HepG2 (cell line): Measurements from ENCODE around the gene GGA2. TPM values are rescaled to one million over a fixed set of nuclear protein-coding genes. Genes with fewer than 3 reads are reported as not detected.

Experiments
- ERF ChIP-seq: IDR thresholded peaks from 2 replicates; pipeline ENCODE4 v1.6.1; 2018; ENCODE audit warnings: missing biosample characterization, missing genetic modification reagents
- HNF1A ChIP-seq, 2 experiments: sonication (generic) in 1 of 2; formaldehyde crosslinking in 1 of 2; IDR thresholded peaks; 2 replicates each; pipeline versions ENCODE4 v1.4.0 to v1.6.1; 2016 to 2020; ENCODE audit warnings: borderline replicate concordance in 1 of 2, low read depth in 1 of 2, mild to moderate bottlenecking in 1 of 2, missing genetic modification reagents in 1 of 2
- KAT8 ChIP-seq: IDR thresholded peaks from 2 replicates; pipeline ENCODE4 v1.6.1; 2016; ENCODE audit warnings: missing genetic modification reagents, missing compliant biosample characterization
- MED13 ChIP-seq: sonication (generic); formaldehyde crosslinking; IDR thresholded peaks from 2 replicates; pipeline ENCODE4 v1.5.0; 2020; ENCODE audit warnings: missing genetic modification reagents
- NCOA2 ChIP-seq: sonication (generic); formaldehyde crosslinking; IDR thresholded peaks from 2 replicates; pipeline ENCODE4 v1.8.0; 2022; ENCODE audit warnings: inconsistent platforms
- NFKBIZ ChIP-seq: IDR thresholded peaks from 2 replicates; pipeline ENCODE4 v1.6.1; 2018; ENCODE audit warnings: missing genetic modification reagents, missing compliant biosample characterization
- NFYB ChIP-seq: sonication (generic); formaldehyde crosslinking; IDR thresholded peaks from 2 replicates; pipeline ENCODE4 v1.4.0; 2020; ENCODE audit warnings: missing genetic modification reagents
- PBX2 ChIP-seq: IDR thresholded peaks from 2 replicates; pipeline ENCODE4 v1.6.1; 2016; ENCODE audit warnings: control low read depth
- REXO4 ChIP-seq: sonication (generic); formaldehyde crosslinking; IDR thresholded peaks from 2 replicates; pipeline ENCODE4 v1.8.0; 2022; ENCODE audit warnings: missing genetic modification reagents, mild to moderate bottlenecking, borderline replicate concordance
- SMC3 ChIP-seq: IDR thresholded peaks from 2 replicates; pipeline ENCODE4 v1.6.1; 2011; ENCODE audit warnings: low read length, improper control_type of control experiment
- SOX13 ChIP-seq, 3 experiments: fragments of 450-650 bp in 1 of 3; sonication (generic) in 1 of 3; formaldehyde crosslinking in 1 of 3; IDR thresholded peaks in 2 of 3; conservative IDR thresholded peaks in 1 of 3; 2 replicates each; pipeline versions ENCODE4 v1.5.0 to v1.6.1; 2016 to 2020; ENCODE audit warnings: antibody characterized with exemption in 1 of 3, mild to moderate bottlenecking in 1 of 3, missing compliant biosample characterization in 1 of 3, missing genetic modification reagents in 1 of 3, moderate library complexity in 1 of 3
- TARDBP ChIP-seq: sonication (generic); formaldehyde crosslinking; IDR thresholded peaks from 2 replicates; pipeline ENCODE4 v1.8.0; 2022; ENCODE audit warnings: mild to moderate bottlenecking, missing genetic modification reagents
- ZFP36L1 ChIP-seq: sonication (generic); formaldehyde crosslinking; IDR thresholded peaks from 2 replicates; pipeline ENCODE4 v1.8.0; 2022; ENCODE audit warnings: mild to moderate bottlenecking, missing genetic modification reagents, moderate library complexity
- ZNF180 ChIP-seq: sonication (generic); formaldehyde crosslinking; IDR thresholded peaks from 2 replicates; pipeline ENCODE4 v1.4.0; 2020; ENCODE audit warnings: low read depth, missing genetic modification reagents, borderline replicate concordance
- ZNF337 ChIP-seq: sonication (generic); formaldehyde crosslinking; IDR thresholded peaks from 2 replicates; pipeline ENCODE4 v1.5.1; 2020; ENCODE audit warnings: missing genetic modification reagents, low read depth, mild to moderate bottlenecking, borderline replicate concordance
- ZNF598 ChIP-seq: sonication (generic); formaldehyde crosslinking; IDR thresholded peaks from 2 replicates; pipeline ENCODE4 v1.5.1; 2020; ENCODE audit warnings: mild to moderate bottlenecking, missing genetic modification reagents, borderline replicate concordance
- ZNF687 ChIP-seq: sonication (generic); formaldehyde crosslinking; IDR thresholded peaks from 2 replicates; pipeline ENCODE4 v1.5.1; 2020; ENCODE audit warnings: mild to moderate bottlenecking, missing genetic modification reagents, moderate library complexity
- ZNF772 ChIP-seq: sonication (generic); formaldehyde crosslinking; IDR thresholded peaks from 2 replicates; pipeline ENCODE4 v1.5.0; 2020; ENCODE audit warnings: mild to moderate bottlenecking, missing genetic modification reagents
- ZNF773 ChIP-seq: sonication (generic); formaldehyde crosslinking; IDR thresholded peaks from 2 replicates; pipeline ENCODE4 v1.4.0; 2020; ENCODE audit warnings: missing genetic modification reagents, borderline replicate concordance
- ZNF782 ChIP-seq: sonication (generic); formaldehyde crosslinking; IDR thresholded peaks from 2 replicates; pipeline ENCODE4 v1.4.0; 2020; ENCODE audit warnings: missing genetic modification reagents, mild to moderate bottlenecking, borderline replicate concordance
- polyA plus RNA-seq, 8 experiments: library from polyadenylated mRNA; depleted of rRNA in 3 of 8; stranded (reverse) in 7 of 8; unstranded in 1 of 8; fragments of >200 nt; fragmentation: Illumina TruSeq in 4 of 8; extraction: Trizol in 4 of 8; gene quantifications; 2 replicates each; pipeline versions ENCODE4 v1.2.1 to v1.2.3, GENCODE V29; 2011 to 2016; ENCODE audit warnings: low read depth in 4 of 8, missing spikeins in 1 of 8, mixed read lengths in 1 of 8; ENCODE audit not compliant: insufficient read depth in 1 of 8
- total RNA-seq, 5 experiments: library from RNA; depleted of rRNA; stranded (reverse); fragments of >200 nt; fragmentation: Illumina TruSeq; extraction: Trizol; gene quantifications; 2 replicates each; pipeline ENCODE4 v1.2.3, GENCODE V29; 2016; ENCODE audit warnings: low read depth in 1 of 5

Gene GGA2
- total and polyA plus RNA-seq, 2 of the 13 experiments (the other 11 are each of a cell fraction or from before 2014, with no cell fraction given): 51.5 to 69.8 TPM

GRCh38 chr16:23527961-23528643, 17.8 kb upstream of the GGA2 start (continued):
- TF ChIP-seq PBX2 (CRISPR knock-in tag) (no peak), ZNF773 (CRISPR knock-in tag) (no peak), MED13 (CRISPR knock-in tag) (no peak), ZNF687 (no peak), NCOA2 (peak; percentile 16; the same call in 1 of the 2 replicates), ZNF180 (no peak), ZNF337 (CRISPR knock-in tag) (no peak), TARDBP (CRISPR knock-in tag) (no peak), KAT8 (no peak), REXO4 (no peak), ZNF782 (CRISPR knock-in tag) (no peak), SMC3 (no peak), ZNF772 (no peak), ZFP36L1 (CRISPR knock-in tag) (no peak), NFYB (CRISPR knock-in tag) (no peak), ZNF598 (CRISPR knock-in tag) (no peak), SOX13 (IDR thresholded peaks at IDR 0.05) (no peak), SOX13 (CRISPR knock-in tag; conservative IDR thresholded peaks at IDR 0.05 in 1 of 2, IDR thresholded peaks at IDR 0.05 in 1 of 2) (peak in 1 of 2 experiments; percentile 34; a peak in 1 of 4 replicates), HNF1A (IDR thresholded peaks at IDR 0.05; ENCODE audit: low read depth) (peak; percentile 69; the same call in 1 of the 2 replicates), HNF1A (CRISPR knock-in tag; IDR thresholded peaks at IDR 0.05; ENCODE audit: borderline replicate concordance) (no peak), NFKBIZ (CRISPR knock-in tag) (0 out of 2 replicates have a peak, but pooled peaks have one; percentile 20), ERF (CRISPR knock-in tag) (peak; percentile 37; the same call in 1 of the 2 replicates)
